ENCODE data around the gene HIP1. TPM values are rescaled to one million over a fixed set of nuclear protein-coding genes. Genes with fewer than 3 reads are reported as not detected.

Gene HIP1
- total and polyA plus RNA-seq, 2 of the 13 experiments (the other 11 are each of a cell fraction or from before 2014, with no cell fraction given) = 4.5 to 6.2 TPM

- TF ChIP-seq REST (IDR thresholded peaks at IDR 0.05; ENCODE audit: borderline replicate concordance in 1 of 2, low read depth in 1 of 2, low read length in 2 of 2) (no peak), FOXA1 (IDR thresholded peaks at IDR 0.05) (no peak), FOXA1 (CRISPR knock-in tag; IDR thresholded peaks at IDR 0.05) (no peak), ZMYM2 (CRISPR knock-in tag; IDR thresholded peaks at IDR 0.05) (0 out of 2 replicates have a peak, but pooled peaks have one; percentile 38), ZNF367 (CRISPR knock-in tag; IDR thresholded peaks at IDR 0.05; ENCODE audit: borderline replicate concordance) (no peak), THAP11 (CRISPR knock-in tag; IDR thresholded peaks at IDR 0.05) (no peak), CTCF (CRISPR knock-in tag; IDR thresholded peaks at IDR 0.05) (0 out of 2 replicates have a peak, but pooled peaks have one; percentile 13), NFRKB (IDR thresholded peaks at IDR 0.05) (no peak), ZNF572 (CRISPR knock-in tag; IDR thresholded peaks at IDR 0.05) (0 out of 2 replicates have a peak, but pooled peaks have one; percentile 25), GTF2F1 (IDR thresholded peaks at IDR 0.05; ENCODE audit: low read length) (no peak), ZBTB4 (CRISPR knock-in tag; IDR thresholded peaks at IDR 0.05; ENCODE audit: borderline replicate concordance) (no peak), ZNF484 (CRISPR knock-in tag; IDR thresholded peaks at IDR 0.05; ENCODE audit: borderline replicate concordance, low read depth) (no peak), BCL6 (CRISPR knock-in tag; IDR thresholded peaks at IDR 0.05) (no peak)
- TF ChIP-seq, protein P1, sequence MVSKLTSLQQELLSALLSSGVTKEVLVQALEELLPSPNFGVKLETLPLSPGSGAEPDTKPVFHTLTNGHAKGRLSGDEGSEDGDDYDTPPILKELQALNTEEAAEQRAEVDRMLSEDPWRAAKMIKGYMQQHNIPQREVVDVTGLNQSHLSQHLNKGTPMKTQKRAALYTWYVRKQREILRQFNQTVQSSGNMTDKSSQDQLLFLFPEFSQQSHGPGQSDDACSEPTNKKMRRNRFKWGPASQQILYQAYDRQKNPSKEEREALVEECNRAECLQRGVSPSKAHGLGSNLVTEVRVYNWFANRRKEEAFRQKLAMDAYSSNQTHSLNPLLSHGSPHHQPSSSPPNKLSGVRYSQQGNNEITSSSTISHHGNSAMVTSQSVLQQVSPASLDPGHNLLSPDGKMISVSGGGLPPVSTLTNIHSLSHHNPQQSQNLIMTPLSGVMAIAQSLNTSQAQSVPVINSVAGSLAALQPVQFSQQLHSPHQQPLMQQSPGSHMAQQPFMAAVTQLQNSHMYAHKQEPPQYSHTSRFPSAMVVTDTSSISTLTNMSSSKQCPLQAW (CRISPR knock-in tag; IDR thresholded peaks at IDR 0.05) = 0 out of 2 replicates have a peak, but pooled peaks have one; percentile 27
- TF ChIP-seq, protein P2, sequence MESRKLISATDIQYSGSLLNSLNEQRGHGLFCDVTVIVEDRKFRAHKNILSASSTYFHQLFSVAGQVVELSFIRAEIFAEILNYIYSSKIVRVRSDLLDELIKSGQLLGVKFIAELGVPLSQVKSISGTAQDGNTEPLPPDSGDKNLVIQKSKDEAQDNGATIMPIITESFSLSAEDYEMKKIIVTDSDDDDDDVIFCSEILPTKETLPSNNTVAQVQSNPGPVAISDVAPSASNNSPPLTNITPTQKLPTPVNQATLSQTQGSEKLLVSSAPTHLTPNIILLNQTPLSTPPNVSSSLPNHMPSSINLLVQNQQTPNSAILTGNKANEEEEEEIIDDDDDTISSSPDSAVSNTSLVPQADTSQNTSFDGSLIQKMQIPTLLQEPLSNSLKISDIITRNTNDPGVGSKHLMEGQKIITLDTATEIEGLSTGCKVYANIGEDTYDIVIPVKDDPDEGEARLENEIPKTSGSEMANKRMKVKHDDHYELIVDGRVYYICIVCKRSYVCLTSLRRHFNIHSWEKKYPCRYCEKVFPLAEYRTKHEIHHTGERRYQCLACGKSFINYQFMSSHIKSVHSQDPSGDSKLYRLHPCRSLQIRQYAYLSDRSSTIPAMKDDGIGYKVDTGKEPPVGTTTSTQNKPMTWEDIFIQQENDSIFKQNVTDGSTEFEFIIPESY (CRISPR knock-in tag; IDR thresholded peaks at IDR 0.05) = peak; percentile 71; the same call in 1 of the 2 replicates
These were observed 51.3 kb downstream of the HIP1 start (continued) for GRCh38 chr7:75687246-75688088.

Data from HepG2 (cell line).